Activated CD4-positive, alpha-beta T cell treated with anti-CD3 and anti-CD28 coated beads, Interleukin-2, Interleukin-4, amounts not matched to agents 100 ng/mL and 50 ng/mL, durations not matched to agents 16 hours and 8 hours (primary cell): ENCODE results near the gene DMBX1.

Experiments
- DNase-seq: peaks from one replicate; pipeline ENCODE4 v3.0.0-alpha.2; 2020; ENCODE audit warnings: low spot score

Gene DMBX1

GRCh38 chr1:46459315-46459714 is 30.3 kb upstream of the DMBX1 start:
- no peak for DNase-seq

- no peak for DNase-seq
Observed at GRCh38 chr1:46461017-46461808, 28.4 kb upstream of the DMBX1 start.

- DNase-seq = no peak
Observed at GRCh38 chr1:46461809-46462448, 27.7 kb upstream of the DMBX1 start.

GRCh38 chr1:46464013-46464548 is 25.6 kb upstream of the DMBX1 start:
- no peak for DNase-seq

GRCh38 chr1:46464915-46465314 is 24.7 kb upstream of the DMBX1 start:
- no peak for DNase-seq

GRCh38 chr1:46465981-46466476 is 23.6 kb upstream of the DMBX1 start:
- no peak for DNase-seq

- no peak for DNase-seq
Observed at GRCh38 chr1:46466477-46467182, 23.0 kb upstream of the DMBX1 start.

- DNase-seq = no peak
Observed at GRCh38 chr1:46467183-46467504, 22.5 kb upstream of the DMBX1 start.

- DNase-seq = no peak
Observed at GRCh38 chr1:46469881-46470280, 19.8 kb upstream of the DMBX1 start.

- DNase-seq = no peak
Observed at GRCh38 chr1:46471848-46472492, 17.7 kb upstream of the DMBX1 start.

GRCh38 chr1:46472498-46473181 is 17.0 kb upstream of the DMBX1 start:
- no peak for DNase-seq

GRCh38 chr1:46473991-46474390 is 15.6 kb upstream of the DMBX1 start:
- no peak for DNase-seq

GRCh38 chr1:46474570-46474969 is 15.1 kb upstream of the DMBX1 start:
- DNase-seq = no peak

GRCh38 chr1:46476673-46477072 is 13.0 kb upstream of the DMBX1 start:
- no peak for DNase-seq

- peak; percentile 86 for DNase-seq
Observed at GRCh38 chr1:46477153-46477929, 12.3 kb upstream of the DMBX1 start.

GRCh38 chr1:46478721-46479485 is 10.7 kb upstream of the DMBX1 start:
- no peak for DNase-seq

- DNase-seq = no peak
Observed at GRCh38 chr1:46479744-46480350, 9.8 kb upstream of the DMBX1 start.

- DNase-seq = no peak
Observed at GRCh38 chr1:46480959-46481646, 8.5 kb upstream of the DMBX1 start.

GRCh38 chr1:46481961-46482360 is 7.7 kb upstream of the DMBX1 start:
- DNase-seq = no peak
